ENCODE measurements around the gene NR1H2.

DNA sequence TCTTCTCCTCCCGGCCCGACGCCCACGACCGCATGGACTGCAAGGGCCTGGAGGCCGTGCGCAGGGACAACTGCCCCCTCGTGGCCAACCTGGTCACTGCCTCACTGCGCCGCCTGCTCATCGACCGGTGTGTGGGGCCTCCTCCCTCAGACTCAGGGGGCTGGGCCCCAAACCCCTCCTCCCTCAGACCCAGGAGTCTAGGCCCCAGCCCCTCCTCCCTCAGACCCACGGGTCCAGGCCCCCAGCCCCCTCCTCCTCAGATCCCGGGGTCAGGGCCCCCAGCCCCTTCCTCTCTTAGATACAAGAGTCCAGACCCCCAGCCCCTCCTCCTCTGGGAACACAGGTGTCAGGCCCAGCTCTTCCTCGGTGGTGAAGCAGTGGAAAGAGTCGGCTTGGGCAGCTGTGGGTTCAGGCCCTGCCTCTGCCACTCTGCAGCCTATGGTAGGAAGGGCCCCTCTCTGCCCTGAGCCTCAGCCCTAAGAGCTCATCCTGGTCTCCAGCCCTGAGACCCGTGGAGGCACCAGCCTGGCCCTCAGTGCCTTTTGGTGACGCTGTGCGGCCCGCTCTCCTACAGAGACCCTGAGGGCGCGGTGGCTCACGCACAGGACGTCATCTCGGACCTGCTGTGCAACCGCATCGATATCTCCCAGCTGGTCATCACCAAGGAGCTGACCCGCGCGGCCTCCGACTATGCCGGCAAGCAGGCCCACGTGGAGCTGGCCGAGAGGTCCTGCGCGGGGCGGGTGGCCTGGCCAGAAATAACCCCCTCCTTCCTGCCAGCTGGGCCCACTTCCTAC is 38.8 kb downstream of the NR1H2 start:
- TF ChIP-seq, protein P1, sequence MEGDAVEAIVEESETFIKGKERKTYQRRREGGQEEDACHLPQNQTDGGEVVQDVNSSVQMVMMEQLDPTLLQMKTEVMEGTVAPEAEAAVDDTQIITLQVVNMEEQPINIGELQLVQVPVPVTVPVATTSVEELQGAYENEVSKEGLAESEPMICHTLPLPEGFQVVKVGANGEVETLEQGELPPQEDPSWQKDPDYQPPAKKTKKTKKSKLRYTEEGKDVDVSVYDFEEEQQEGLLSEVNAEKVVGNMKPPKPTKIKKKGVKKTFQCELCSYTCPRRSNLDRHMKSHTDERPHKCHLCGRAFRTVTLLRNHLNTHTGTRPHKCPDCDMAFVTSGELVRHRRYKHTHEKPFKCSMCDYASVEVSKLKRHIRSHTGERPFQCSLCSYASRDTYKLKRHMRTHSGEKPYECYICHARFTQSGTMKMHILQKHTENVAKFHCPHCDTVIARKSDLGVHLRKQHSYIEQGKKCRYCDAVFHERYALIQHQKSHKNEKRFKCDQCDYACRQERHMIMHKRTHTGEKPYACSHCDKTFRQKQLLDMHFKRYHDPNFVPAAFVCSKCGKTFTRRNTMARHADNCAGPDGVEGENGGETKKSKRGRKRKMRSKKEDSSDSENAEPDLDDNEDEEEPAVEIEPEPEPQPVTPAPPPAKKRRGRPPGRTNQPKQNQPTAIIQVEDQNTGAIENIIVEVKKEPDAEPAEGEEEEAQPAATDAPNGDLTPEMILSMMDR (IDR thresholded peaks at IDR 0.05), result peak; percentile 75 to 94 (median 80)
- no peak for TF ChIP-seq POLR2A (IDR thresholded peaks at IDR 0.05)
